HEK293 (cell line): ENCODE measurements around the gene LIMCH1.
A peak's percentile ranks its signal among the peaks of the same experiment; 100 is the strongest.

Experiments used
- CTCF ChIA-PET: fragments of 350-600 bp; formaldehyde crosslinking; extraction: SDS; loops from one replicate; lab custom pipeline; 2021; ENCODE audit warnings: antibody characterized with exemption; lab: Yijun Ruan, JAX
- POLR2A ChIA-PET: fragments of 300-600 bp; formaldehyde crosslinking; extraction: SDS; loops from one replicate; lab custom pipeline; 2020; ENCODE audit warnings: antibody characterized with exemption, inconsistent platforms; lab: Yijun Ruan, JAX
- H3K27ac ChIP-seq: fragments of 200-500 bp; sonication (Bioruptor generic); 2 replicates; pipeline ENCODE4 v1.5.1; 2014; ENCODE audit warnings: low read depth, low read length, control low read depth, inconsistent platforms; ENCODE audit errors: extremely low read depth
- H3K36me3 ChIP-seq, 2 experiments: fragments of 200-500 bp in 1 of 2; sonication (Bioruptor generic) in 1 of 2; 1 replicate in 1 of 2; 2 replicates in 1 of 2; pipeline ENCODE4 v1.5.1; 2014 to 2017; ENCODE audit warnings: inconsistent platforms in 2 of 2, low read length in 2 of 2; ENCODE audit not compliant: control insufficient read depth in 2 of 2, insufficient read depth in 1 of 2
- H3K4me1 ChIP-seq: fragments of 200-500 bp; sonication (Bioruptor generic); 2 replicates; pipeline ENCODE4 v1.5.1; 2014; ENCODE audit warnings: mild to moderate bottlenecking, low read length, inconsistent platforms; ENCODE audit not compliant: control insufficient read depth, insufficient read depth
- H3K4me3 ChIP-seq: 2 replicates; pipeline ENCODE4 v1.5.1; 2011; ENCODE audit warnings: low read depth, mild to moderate bottlenecking, control low read depth, low read length, moderate library complexity
- H3K9me3 ChIP-seq: fragments of 200-500 bp; sonication (Bioruptor generic); 2 replicates; pipeline ENCODE4 v1.5.1; 2014; ENCODE audit warnings: low read depth, low read length, inconsistent platforms; ENCODE audit not compliant: control insufficient read depth, insufficient read depth
- BCL11A ChIP-seq: fragments of 450-650 bp; formaldehyde crosslinking; IDR thresholded peaks from 2 replicates; pipeline ENCODE4 v1.5.1; 2016; ENCODE audit warnings: low read depth, missing biosample characterization, missing genetic modification characterization
- FEZF1 ChIP-seq: fragments of 450-650 bp; formaldehyde crosslinking; IDR thresholded peaks from 2 replicates; pipeline ENCODE4 v1.5.1; 2016; ENCODE audit warnings: missing biosample characterization, missing genetic modification characterization
- HOXC10 ChIP-seq: sonication (generic); formaldehyde crosslinking; IDR thresholded peaks from 2 replicates; pipeline ENCODE4 v1.8.1; 2023; ENCODE audit warnings: mild to moderate bottlenecking, missing genetic modification reagents
- HOXD13 ChIP-seq: sonication (generic); formaldehyde crosslinking; IDR thresholded peaks from 2 replicates; pipeline ENCODE4 v1.8.0; 2022; ENCODE audit warnings: missing genetic modification reagents, borderline replicate concordance
- MZF1 ChIP-seq: fragments of 450-650 bp; formaldehyde crosslinking; IDR thresholded peaks from 2 replicates; pipeline ENCODE4 v1.5.1; 2017; ENCODE audit warnings: missing biosample characterization, missing genetic modification characterization, borderline replicate concordance
- OSR2 ChIP-seq: fragments of 450-650 bp; formaldehyde crosslinking; IDR thresholded peaks from 2 replicates; pipeline ENCODE4 v1.5.1; 2016; ENCODE audit warnings: missing biosample characterization, missing genetic modification characterization
- PRDM1 ChIP-seq: fragments of 450-650 bp; formaldehyde crosslinking; IDR thresholded peaks from 2 replicates; pipeline ENCODE4; 2016; ENCODE audit warnings: missing biosample characterization, missing genetic modification characterization
- ZBTB17 ChIP-seq: fragments of 450-650 bp; formaldehyde crosslinking; IDR thresholded peaks from 2 replicates; pipeline ENCODE4 v1.5.1; 2016; ENCODE audit warnings: missing biosample characterization, missing genetic modification characterization
- ZIC2 ChIP-seq: fragments of 450-650 bp; formaldehyde crosslinking; IDR thresholded peaks from 2 replicates; pipeline ENCODE4 v1.5.1; 2016; ENCODE audit warnings: missing biosample characterization, missing genetic modification characterization
- ZNF10 ChIP-seq: fragments of 450-650 bp; formaldehyde crosslinking; IDR thresholded peaks from 2 replicates; pipeline ENCODE4 v1.5.1; 2017; ENCODE audit warnings: missing biosample characterization, missing genetic modification characterization
- ZNF19 ChIP-seq: fragments of 450-650 bp; formaldehyde crosslinking; IDR thresholded peaks from 2 replicates; pipeline ENCODE4; 2016; ENCODE audit warnings: missing biosample characterization, missing genetic modification characterization, low read depth
- ZNF24 ChIP-seq: fragments of 450-650 bp; formaldehyde crosslinking; IDR thresholded peaks from 2 replicates; pipeline ENCODE4 v1.5.1; 2016; ENCODE audit warnings: missing biosample characterization, missing genetic modification characterization
- ZNF560 ChIP-seq: fragments of 450-650 bp; formaldehyde crosslinking; IDR thresholded peaks from 2 replicates; pipeline ENCODE4 v1.5.1; 2017; ENCODE audit warnings: missing biosample characterization, missing genetic modification characterization, borderline replicate concordance
- ZNF626 ChIP-seq: fragments of 450-650 bp; sonication (Bioruptor Pico); formaldehyde crosslinking; IDR thresholded peaks from 2 replicates; pipeline ENCODE4 v1.5.1; 2018; ENCODE audit warnings: missing biosample characterization, missing genetic modification characterization, inconsistent platforms
- ZNF701 ChIP-seq: fragments of 450-650 bp; formaldehyde crosslinking; IDR thresholded peaks from 2 replicates; pipeline ENCODE4 v1.5.1; 2016; ENCODE audit warnings: missing biosample characterization, missing genetic modification characterization
- ZNF777 ChIP-seq: fragments of 450-650 bp; formaldehyde crosslinking; IDR thresholded peaks from 2 replicates; pipeline ENCODE4 v1.5.1; 2017; ENCODE audit warnings: missing biosample characterization, missing genetic modification characterization, borderline replicate concordance
- TF ChIP-seq, protein P1 (sequence below): fragments of 450-650 bp; formaldehyde crosslinking; IDR thresholded peaks from 2 replicates; pipeline ENCODE4 v1.5.1; 2016; ENCODE audit warnings: missing biosample characterization, missing genetic modification characterization
- TF ChIP-seq, protein P2 (sequence below): IDR thresholded peaks from 2 replicates; pipeline ENCODE4 v1.6.1; 2011; ENCODE audit warnings: mild to moderate bottlenecking, low read depth, low read length, borderline replicate concordance
- TF ChIP-seq, protein P3 (sequence below): fragments of 450-650 bp; formaldehyde crosslinking; IDR thresholded peaks from 2 replicates; pipeline ENCODE4 v1.5.1; 2017; ENCODE audit warnings: missing biosample characterization, missing genetic modification characterization
- TF ChIP-seq, protein P4 (sequence below): fragments of 450-650 bp; formaldehyde crosslinking; IDR thresholded peaks from 2 replicates; pipeline ENCODE4 v1.5.1; 2017; ENCODE audit warnings: missing biosample characterization, mild to moderate bottlenecking, missing genetic modification characterization, moderate library complexity
- TF ChIP-seq, protein P5 (sequence below): fragments of 450-650 bp; formaldehyde crosslinking; IDR thresholded peaks from 2 replicates; pipeline ENCODE4 v1.5.1; 2017; ENCODE audit warnings: missing biosample characterization, missing genetic modification characterization

Gene LIMCH1

DNA sequence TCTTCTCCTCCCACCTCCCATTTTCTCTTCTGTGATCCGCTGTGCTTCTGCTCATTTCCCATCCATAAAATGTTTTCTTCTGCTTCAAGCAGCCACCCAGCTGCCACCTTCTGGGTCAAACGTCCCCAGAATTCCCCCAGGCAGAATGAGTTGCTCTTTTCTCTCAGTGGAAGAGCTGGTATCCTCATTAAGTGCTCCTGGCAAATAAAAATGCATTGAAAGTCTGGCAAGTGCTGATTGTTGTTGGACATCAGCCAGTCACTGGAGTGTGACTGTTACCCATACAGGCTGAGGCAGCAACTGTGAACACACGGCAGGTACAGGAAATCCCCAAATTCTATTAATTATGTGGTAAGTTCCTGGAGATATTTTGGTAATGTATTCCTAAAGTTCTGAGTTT is 52.6 kb downstream of the LIMCH1 start (continued):
- TF ChIP-seq ZNF777 (tag by site-specific recombination) (no peak), ZNF560 (tag by site-specific recombination) (no peak), OSR2 (peak; percentile 33; the same call in 1 of the 2 replicates), HOXC10 (CRISPR knock-in tag) (no peak), FEZF1 (tag by site-specific recombination) (peak; percentile 90), MZF1 (tag by site-specific recombination) (0 out of 2 replicates have a peak, but pooled peaks have one; percentile 66), BCL11A (tag by site-specific recombination) (no peak)
- TF ChIP-seq, all 188 proteins: peak for 7

DNA sequence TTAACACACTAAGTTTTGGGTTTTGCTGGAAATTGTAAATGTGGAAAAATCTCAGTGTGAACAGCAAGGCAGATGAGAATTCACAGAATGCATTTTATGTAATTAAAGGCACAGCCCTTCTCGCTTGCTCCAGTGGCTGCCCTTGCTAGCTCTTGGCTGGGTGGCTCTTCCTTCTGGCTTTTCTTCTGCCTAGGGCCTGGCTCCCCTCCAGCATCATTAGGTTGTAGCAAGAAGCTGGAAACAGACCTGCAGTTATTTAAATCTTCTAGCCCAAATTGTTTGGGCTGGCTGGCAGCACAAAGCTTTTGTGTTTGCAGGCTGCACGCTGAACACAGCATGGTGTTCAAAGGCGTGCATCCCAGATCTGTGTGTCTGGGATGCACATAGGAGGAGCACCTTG is 56.5 kb downstream of the LIMCH1 start:
- POLR2A ChIA-PET, result no interaction called here
- TF ChIP-seq HOXD13 (CRISPR knock-in tag), result no peak
- TF ChIP-seq, protein P1, sequence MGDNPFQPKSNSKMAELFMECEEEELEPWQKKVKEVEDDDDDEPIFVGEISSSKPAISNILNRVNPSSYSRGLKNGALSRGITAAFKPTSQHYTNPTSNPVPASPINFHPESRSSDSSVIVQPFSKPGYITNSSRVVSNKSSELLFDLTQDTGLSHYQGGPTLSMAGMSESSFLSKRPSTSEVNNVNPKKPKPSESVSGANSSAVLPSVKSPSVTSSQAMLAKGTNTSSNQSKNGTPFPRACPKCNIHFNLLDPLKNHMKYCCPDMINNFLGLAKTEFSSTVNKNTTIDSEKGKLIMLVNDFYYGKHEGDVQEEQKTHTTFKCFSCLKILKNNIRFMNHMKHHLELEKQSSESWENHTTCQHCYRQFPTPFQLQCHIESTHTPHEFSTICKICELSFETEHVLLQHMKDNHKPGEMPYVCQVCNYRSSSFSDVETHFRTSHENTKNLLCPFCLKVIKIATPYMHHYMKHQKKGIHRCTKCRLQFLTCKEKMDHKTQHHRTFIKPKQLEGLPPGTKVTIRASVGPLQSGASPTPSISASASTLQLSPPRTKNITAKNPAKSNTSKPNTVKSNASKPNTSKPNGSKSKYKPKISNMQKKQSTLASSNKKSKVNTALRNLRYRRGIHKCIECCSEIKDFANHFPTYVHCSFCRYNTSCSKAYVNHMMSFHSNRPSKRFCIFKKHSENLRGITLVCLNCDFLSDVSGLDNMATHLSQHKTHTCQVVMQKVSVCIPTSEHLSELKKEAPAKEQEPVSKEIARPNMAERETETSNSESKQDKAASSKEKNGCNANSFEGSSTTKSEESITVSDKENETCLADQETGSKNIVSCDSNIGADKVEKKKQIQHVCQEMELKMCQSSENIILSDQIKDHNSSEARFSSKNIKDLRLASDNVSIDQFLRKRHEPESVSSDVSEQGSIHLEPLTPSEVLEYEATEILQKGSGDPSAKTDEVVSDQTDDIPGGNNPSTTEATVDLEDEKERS (tag by site-specific recombination), result no peak
- Histone ChIP-seq H3K9me3 (no peaks in the 10 kb centered on the region), H3K36me3 (no peaks in the 10 kb centered on the region), H3K4me1 (no peaks in the 10 kb centered on the region), H3K27ac (no peak overlapping the region), H3K4me3 (no peak overlapping the region)
- CTCF ChIA-PET, result interaction anchor here (0.5 kb wide), 1 partner anchor 617 kb away, joined by 4 read pairs; no protein-coding TSS in a partner anchor

DNA sequence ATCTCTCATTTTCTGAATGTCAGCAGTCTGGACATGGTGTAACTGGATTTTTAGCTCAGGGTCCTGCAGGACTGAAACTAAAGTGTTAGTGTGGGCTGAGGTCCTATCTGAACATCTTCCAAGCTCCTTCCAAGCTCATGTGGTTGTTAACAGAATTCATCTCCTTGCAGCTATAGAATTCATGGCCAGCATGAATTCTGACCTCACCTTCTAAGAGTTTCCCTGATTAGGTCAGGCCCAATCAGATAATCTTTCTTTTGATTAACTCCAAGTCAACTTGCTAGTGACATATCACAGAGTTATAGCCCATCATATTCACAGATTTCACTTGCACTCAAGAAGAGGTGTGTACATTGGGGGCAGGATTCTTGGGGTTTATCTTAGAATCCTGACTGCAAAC is 59.5 kb downstream of the LIMCH1 start:
- H3K4me3 ChIP-seq, result no peak overlapping the region
- ChIA-PET POLR2A (no interaction called here), CTCF (no interaction called here)

DNA sequence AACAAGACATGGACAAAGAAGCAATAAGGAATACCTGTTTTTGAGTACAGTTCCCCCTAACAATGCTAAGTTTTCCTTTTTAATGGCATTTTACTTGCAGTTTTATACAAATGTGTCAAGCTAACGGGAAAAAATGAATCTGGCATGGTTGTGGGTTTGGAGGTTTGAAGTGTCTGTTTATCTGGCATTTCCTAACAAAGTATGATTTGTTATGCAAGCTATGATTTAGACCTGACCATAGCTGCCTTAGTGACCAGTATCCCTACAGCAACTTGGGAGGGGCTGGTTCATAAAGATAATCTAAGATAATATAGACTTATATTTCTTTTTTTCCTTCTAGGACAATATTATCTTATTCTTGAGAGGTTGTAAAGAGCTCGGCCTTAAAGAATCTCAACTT is 60.6 kb downstream of the LIMCH1 start:
- ChIA-PET CTCF (no interaction called here), POLR2A (no interaction called here)
- Histone ChIP-seq H3K4me1 (peaks cover 4% of the 10 kb centered on the region; the same call in 1 of the 2 replicates), H3K36me3 (no peaks in the 10 kb centered on the region), H3K27ac (no peak overlapping the region), H3K4me3 (no peak overlapping the region), H3K9me3 (no peaks in the 10 kb centered on the region)
- TF ChIP-seq ZIC2 (no peak), ZNF626 (tag by site-specific recombination) (no peak), PRDM1 (no peak), ZNF701 (tag by site-specific recombination) (no peak), ZNF24 (tag by site-specific recombination) (no peak)
- TF ChIP-seq, protein P2, sequence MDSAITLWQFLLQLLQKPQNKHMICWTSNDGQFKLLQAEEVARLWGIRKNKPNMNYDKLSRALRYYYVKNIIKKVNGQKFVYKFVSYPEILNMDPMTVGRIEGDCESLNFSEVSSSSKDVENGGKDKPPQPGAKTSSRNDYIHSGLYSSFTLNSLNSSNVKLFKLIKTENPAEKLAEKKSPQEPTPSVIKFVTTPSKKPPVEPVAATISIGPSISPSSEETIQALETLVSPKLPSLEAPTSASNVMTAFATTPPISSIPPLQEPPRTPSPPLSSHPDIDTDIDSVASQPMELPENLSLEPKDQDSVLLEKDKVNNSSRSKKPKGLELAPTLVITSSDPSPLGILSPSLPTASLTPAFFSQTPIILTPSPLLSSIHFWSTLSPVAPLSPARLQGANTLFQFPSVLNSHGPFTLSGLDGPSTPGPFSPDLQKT, result no peak
- TF ChIP-seq, protein P3, sequence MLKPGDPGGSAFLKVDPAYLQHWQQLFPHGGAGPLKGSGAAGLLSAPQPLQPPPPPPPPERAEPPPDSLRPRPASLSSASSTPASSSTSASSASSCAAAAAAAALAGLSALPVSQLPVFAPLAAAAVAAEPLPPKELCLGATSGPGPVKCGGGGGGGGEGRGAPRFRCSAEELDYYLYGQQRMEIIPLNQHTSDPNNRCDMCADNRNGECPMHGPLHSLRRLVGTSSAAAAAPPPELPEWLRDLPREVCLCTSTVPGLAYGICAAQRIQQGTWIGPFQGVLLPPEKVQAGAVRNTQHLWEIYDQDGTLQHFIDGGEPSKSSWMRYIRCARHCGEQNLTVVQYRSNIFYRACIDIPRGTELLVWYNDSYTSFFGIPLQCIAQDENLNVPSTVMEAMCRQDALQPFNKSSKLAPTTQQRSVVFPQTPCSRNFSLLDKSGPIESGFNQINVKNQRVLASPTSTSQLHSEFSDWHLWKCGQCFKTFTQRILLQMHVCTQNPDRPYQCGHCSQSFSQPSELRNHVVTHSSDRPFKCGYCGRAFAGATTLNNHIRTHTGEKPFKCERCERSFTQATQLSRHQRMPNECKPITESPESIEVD (tag by site-specific recombination), result no peak
- TF ChIP-seq, protein P4, sequence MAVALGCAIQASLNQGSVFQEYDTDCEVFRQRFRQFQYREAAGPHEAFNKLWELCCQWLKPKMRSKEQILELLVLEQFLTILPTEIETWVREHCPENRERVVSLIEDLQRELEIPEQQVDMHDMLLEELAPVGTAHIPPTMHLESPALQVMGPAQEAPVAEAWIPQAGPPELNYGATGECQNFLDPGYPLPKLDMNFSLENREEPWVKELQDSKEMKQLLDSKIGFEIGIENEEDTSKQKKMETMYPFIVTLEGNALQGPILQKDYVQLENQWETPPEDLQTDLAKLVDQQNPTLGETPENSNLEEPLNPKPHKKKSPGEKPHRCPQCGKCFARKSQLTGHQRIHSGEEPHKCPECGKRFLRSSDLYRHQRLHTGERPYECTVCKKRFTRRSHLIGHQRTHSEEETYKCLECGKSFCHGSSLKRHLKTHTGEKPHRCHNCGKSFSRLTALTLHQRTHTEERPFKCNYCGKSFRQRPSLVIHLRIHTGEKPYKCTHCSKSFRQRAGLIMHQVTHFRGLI (tag by site-specific recombination), result no peak

More for the DNA sequence above, 59.5 kb downstream of the LIMCH1 start:
- TF ChIP-seq ZBTB17 (tag by site-specific recombination) (no peak), ZNF10 (tag by site-specific recombination) (peak; percentile 81), ZNF19 (no peak)
- TF ChIP-seq, protein P5, sequence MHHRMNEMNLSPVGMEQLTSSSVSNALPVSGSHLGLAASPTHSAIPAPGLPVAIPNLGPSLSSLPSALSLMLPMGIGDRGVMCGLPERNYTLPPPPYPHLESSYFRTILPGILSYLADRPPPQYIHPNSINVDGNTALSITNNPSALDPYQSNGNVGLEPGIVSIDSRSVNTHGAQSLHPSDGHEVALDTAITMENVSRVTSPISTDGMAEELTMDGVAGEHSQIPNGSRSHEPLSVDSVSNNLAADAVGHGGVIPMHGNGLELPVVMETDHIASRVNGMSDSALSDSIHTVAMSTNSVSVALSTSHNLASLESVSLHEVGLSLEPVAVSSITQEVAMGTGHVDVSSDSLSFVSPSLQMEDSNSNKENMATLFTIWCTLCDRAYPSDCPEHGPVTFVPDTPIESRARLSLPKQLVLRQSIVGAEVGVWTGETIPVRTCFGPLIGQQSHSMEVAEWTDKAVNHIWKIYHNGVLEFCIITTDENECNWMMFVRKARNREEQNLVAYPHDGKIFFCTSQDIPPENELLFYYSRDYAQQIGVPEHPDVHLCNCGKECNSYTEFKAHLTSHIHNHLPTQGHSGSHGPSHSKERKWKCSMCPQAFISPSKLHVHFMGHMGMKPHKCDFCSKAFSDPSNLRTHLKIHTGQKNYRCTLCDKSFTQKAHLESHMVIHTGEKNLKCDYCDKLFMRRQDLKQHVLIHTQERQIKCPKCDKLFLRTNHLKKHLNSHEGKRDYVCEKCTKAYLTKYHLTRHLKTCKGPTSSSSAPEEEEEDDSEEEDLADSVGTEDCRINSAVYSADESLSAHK, result no peak
- Histone ChIP-seq H3K27ac (no peak overlapping the region), H3K9me3 (no peaks in the 10 kb centered on the region), H3K36me3 (no peaks in the 10 kb centered on the region), H3K4me1 (peaks cover 4% of the 10 kb centered on the region; the same call in 1 of the 2 replicates)
